MM.1S (cell line): Measurements from ENCODE around the gene SLC40A1.

Source experiments
- DNase-seq: peaks from one replicate; pipeline ENCODE4 v3.0.0-alpha.2; 2015
- H2AFZ ChIP-seq: fragments of 300-600 bp; sonication (generic); 2 replicates; pipeline ENCODE4 v1.6.0; 2016; ENCODE audit warnings: antibody characterized with exemption, low read length
- H3F3A ChIP-seq: fragments of 300-600 bp; sonication (generic); 2 replicates; pipeline ENCODE4 v1.6.1; 2016; ENCODE audit warnings: mild to moderate bottlenecking, antibody characterized with exemption, low read length, moderate library complexity, mixed read lengths; ENCODE audit not compliant: insufficient read depth
- H3K27ac ChIP-seq: fragments of 300-600 bp; sonication (generic); 2 replicates; pipeline ENCODE4 v1.5.1; 2016; ENCODE audit warnings: mild to moderate bottlenecking, low read length
- H3K27me3 ChIP-seq: fragments of 300-600 bp; sonication (generic); replicated peaks from 2 replicates; pipeline ENCODE4 v1.6.0; 2016; ENCODE audit warnings: low read length; ENCODE audit not compliant: insufficient read depth
- H3K36me3 ChIP-seq: fragments of 300-600 bp; sonication (generic); replicated peaks from 2 replicates; pipeline ENCODE4 v1.6.1; 2016; ENCODE audit warnings: mild to moderate bottlenecking, low read length, mixed read lengths; ENCODE audit not compliant: insufficient read depth
- H3K4me1 ChIP-seq: fragments of 300-600 bp; sonication (generic); 2 replicates; pipeline ENCODE4 v1.6.1; 2016; ENCODE audit warnings: low read length, mixed read lengths
- H3K4me2 ChIP-seq: fragments of 300-600 bp; sonication (generic); 2 replicates; pipeline ENCODE4 v1.6.0; 2016; ENCODE audit warnings: low read depth, low read length
- H3K4me3 ChIP-seq: fragments of 300-600 bp; sonication (generic); 2 replicates; pipeline ENCODE4 v1.5.1; 2016; ENCODE audit warnings: low read length, mixed read lengths
- H3K79me2 ChIP-seq: fragments of 300-600 bp; sonication (generic); 2 replicates; pipeline ENCODE4 v1.6.1; 2016; ENCODE audit warnings: mixed run types, low read length, mixed read lengths
- H3K9ac ChIP-seq: fragments of 300-600 bp; sonication (generic); 2 replicates; pipeline ENCODE4 v1.6.1; 2016; ENCODE audit warnings: low read length, mixed read lengths
- H3K9me2 ChIP-seq: fragments of 300-600 bp; sonication (generic); replicated peaks from 2 replicates; pipeline ENCODE4 v1.6.1; 2016; ENCODE audit warnings: mild to moderate bottlenecking, low read length, mixed read lengths; ENCODE audit not compliant: insufficient read depth
- H3K9me3 ChIP-seq: fragments of 300-600 bp; sonication (generic); replicated peaks from 2 replicates; pipeline ENCODE4 v1.6.1; 2016; ENCODE audit warnings: mild to moderate bottlenecking, low read length, mixed read lengths; ENCODE audit not compliant: insufficient read depth
- H4K20me1 ChIP-seq: fragments of 300-600 bp; sonication (generic); 2 replicates; pipeline ENCODE4 v1.6.1; 2016; ENCODE audit warnings: mild to moderate bottlenecking, low read length, moderate library complexity, mixed read lengths; ENCODE audit not compliant: insufficient read depth
- CTCF ChIP-seq: fragments of 300-600 bp; sonication (generic); IDR thresholded peaks from 2 replicates; pipeline ENCODE4 v1.5.1; 2016; ENCODE audit warnings: antibody characterized with exemption, low read length, mixed read lengths
- EZH2 ChIP-seq: fragments of 300-600 bp; sonication (generic); optimal IDR thresholded peaks from 2 replicates; pipeline ENCODE3; 2017; ENCODE audit warnings: low read depth, mild to moderate bottlenecking, antibody characterized with exemption, low read length, mixed read lengths
- EZH2phosphoT487 ChIP-seq: fragments of 300-600 bp; sonication (generic); IDR thresholded peaks from 2 replicates; pipeline ENCODE4 v1.6.1; 2018; ENCODE audit warnings: antibody characterized with exemption, low read length

The SLC40A1 gene

DNA sequence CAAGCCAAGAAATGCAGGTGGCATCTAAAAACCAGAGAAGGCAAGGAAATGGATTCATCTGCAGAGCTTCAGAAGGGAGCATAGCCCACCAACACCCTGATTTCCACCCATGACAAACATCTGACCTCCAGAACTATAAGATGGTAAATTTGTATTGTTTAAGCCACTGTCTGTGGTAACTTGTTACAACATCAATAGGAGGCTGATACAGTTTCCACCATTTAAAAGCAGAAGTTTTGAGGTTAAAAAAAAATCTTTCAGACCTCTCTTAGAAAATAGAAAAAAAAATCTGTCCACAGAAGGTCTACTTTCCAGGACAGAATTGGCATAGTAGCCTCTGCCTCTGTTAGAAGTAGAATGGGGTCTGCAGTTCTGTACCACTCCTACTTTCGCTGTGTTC is 37.2 kb downstream of the SLC40A1 start:
- H3K79me2 ChIP-seq, result no peaks in the 10 kb centered on the region
- no peaks in the 10 kb centered on the region for H3K27me3 ChIP-seq
- no peaks in the 10 kb centered on the region for H3F3A ChIP-seq
- no peaks in the 10 kb centered on the region for H3K9me2 ChIP-seq
- H3K4me2 ChIP-seq, result no peak overlapping the region
- H3K4me1 ChIP-seq, result no peaks in the 10 kb centered on the region
- no peaks in the 10 kb centered on the region for H3K9me3 ChIP-seq
- no peaks in the 10 kb centered on the region for H4K20me1 ChIP-seq
- H3K4me3 ChIP-seq, result no peak overlapping the region
- no peak overlapping the region for H3K9ac ChIP-seq
- no peak overlapping the region for H2AFZ ChIP-seq
- H3K36me3 ChIP-seq, result no peaks in the 10 kb centered on the region
- H3K27ac ChIP-seq, result no peak overlapping the region
- no peak for DNase-seq
- TF ChIP-seq CTCF (no peak), EZH2 (no peak), EZH2phosphoT487 (no peak)

DNA sequence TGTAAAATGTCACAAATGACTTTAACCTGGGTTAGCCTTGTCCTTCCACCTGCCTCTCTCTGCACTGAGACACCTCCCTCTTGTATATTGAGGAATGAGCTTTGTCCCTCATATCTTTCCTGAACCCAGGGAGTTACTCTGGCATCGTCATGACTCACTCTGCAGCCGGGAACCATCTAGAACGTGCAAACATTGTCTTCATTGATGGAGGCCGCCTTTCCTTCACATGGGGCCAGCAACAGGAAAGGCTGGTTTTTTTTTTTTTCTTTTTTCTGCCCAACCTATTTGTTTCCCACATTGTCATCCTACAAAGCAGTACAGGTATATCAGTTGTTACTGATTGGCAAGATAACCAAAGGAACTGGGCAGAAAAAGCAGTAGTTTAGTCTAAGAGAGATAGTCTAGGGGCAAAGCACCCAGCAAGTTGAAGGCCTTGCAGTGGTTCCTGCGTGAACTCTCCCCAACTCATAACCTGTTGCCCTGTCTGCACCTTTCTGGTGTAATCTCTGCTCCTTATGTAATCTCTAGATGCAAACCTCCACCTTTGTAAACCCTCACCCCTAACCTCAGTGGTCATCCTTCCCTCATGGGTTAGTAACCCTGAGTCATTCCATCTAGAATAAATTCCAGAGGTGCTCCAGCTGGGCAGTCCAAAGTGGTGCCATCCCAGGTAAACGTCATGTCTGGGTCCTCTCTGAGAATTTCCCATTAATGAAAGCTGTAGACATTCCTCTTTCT is 38.3 kb downstream of the SLC40A1 start:
- H3K79me2 ChIP-seq, result no peaks in the 10 kb centered on the region
- H2AFZ ChIP-seq, result no peak overlapping the region
- H3K9me2 ChIP-seq, result no peaks in the 10 kb centered on the region
- no peak overlapping the region for H3K4me2 ChIP-seq
- no peaks in the 10 kb centered on the region for H3F3A ChIP-seq
- no peaks in the 10 kb centered on the region for H3K4me1 ChIP-seq
- H3K9ac ChIP-seq, result no peak overlapping the region
- H3K36me3 ChIP-seq, result no peaks in the 10 kb centered on the region
- H3K4me3 ChIP-seq, result no peak overlapping the region
- no peak for DNase-seq
- TF ChIP-seq EZH2phosphoT487 (no peak), EZH2 (no peak), CTCF (no peak)
- no peaks in the 10 kb centered on the region for H3K9me3 ChIP-seq
- H4K20me1 ChIP-seq, result no peaks in the 10 kb centered on the region
- H3K27me3 ChIP-seq, result no peaks in the 10 kb centered on the region
- H3K27ac ChIP-seq, result no peak overlapping the region

DNA sequence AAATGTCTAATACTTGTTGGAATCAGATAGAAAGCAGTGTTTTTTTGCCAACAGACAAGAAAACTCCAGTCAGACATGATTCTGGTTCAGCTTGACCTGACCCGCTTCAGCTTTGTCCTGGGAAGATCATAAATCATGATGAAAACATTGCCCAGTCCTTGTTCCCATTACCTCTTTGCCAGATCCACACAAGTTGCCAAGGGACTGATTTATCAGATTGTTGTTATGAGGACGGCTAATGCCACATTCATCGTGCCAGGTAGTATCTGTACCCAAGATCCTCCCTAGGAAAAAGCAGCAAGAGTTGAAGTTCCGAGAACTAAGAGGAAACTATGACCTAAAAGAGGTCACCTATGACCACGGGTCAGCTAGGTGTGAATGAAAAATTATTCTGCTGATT is 39.0 kb downstream of the SLC40A1 start:
- no peak for TF ChIP-seq EZH2
- TF ChIP-seq EZH2phosphoT487, result no peak
- TF ChIP-seq CTCF, result no peak
- Histone ChIP-seq H3K9ac (no peak overlapping the region), H3K4me2 (no peak overlapping the region), H3K27me3 (no peaks in the 10 kb centered on the region), H3K9me3 (no peaks in the 10 kb centered on the region), H3K4me3 (no peak overlapping the region), H2AFZ (no peak overlapping the region), H3K79me2 (no peaks in the 10 kb centered on the region), H4K20me1 (no peaks in the 10 kb centered on the region), H3K9me2 (no peaks in the 10 kb centered on the region), H3K36me3 (no peaks in the 10 kb centered on the region), H3K27ac (no peak overlapping the region), H3K4me1 (no peaks in the 10 kb centered on the region), H3F3A (no peaks in the 10 kb centered on the region)
- no peak for DNase-seq
